NCI-H748 treated with DMSO at 0.1 percent for 48 hours (cell line): ENCODE measurements around the gene KIF24.
A peak's percentile ranks its signal among the peaks of the same experiment; 100 is the strongest.
"Not testable (repeated sequence)": the region's sequence is repeated elsewhere in the genome, so short reads cannot be mapped to it uniquely, and the experiment has no call there.

ENCODE experiments used
- DNase-seq: peaks from one replicate; lab custom pipeline; 2025; lab: John Stamatoyannopoulos, UW

The KIF24 gene

DNA sequence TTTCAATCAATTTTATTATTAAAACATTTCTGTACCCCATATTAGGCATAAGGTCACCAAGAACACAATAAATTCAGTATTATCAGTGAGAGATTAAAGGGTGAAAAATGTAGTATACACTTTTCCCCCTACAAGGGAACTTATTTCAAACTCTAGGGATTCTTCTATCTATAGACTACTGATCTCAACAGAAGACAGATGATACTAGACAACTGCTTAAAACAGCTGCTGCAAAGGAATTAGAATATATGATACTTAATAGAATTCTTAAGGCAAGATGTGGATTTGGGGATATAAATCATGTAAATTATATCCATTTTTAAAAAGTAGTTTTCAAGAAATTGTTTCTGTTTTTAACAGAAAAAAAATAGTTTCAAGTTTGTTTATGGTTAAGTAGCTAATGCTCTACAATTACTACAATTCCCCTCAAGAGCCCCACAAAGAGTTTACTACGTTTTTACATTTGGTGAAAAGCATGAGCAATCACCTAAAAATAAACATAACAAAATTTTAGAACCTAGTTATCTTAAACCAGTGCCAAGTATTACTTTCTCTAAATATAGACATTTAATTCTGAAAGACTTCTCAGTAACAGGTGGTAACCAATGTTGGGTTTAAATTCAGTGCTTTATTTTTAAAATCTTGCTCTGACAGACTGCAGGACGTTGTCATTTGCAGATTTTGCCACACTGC lies 6.0 kb downstream of the KIF24 start:
- no peak for DNase-seq

DNA sequence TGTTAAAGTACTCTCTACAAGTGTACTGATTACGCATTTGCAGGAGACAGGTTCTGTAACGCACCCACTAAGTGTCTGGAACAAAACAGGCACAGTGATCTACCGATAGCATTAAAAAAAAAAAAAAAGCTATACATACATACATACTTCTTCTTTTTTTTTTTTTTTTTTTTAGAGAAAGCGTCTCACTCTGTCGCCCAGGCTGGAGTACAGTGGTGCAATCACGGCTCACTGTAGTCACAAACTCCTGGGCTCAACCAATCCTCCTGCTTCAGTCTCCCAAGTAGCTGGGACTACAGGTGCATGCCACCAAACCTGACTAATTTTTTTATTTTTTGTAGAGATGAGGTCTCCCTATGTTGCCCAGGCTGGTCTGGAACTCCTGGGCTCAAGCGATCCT lies 7.6 kb downstream of the KIF24 start:
- no peak for DNase-seq

DNA sequence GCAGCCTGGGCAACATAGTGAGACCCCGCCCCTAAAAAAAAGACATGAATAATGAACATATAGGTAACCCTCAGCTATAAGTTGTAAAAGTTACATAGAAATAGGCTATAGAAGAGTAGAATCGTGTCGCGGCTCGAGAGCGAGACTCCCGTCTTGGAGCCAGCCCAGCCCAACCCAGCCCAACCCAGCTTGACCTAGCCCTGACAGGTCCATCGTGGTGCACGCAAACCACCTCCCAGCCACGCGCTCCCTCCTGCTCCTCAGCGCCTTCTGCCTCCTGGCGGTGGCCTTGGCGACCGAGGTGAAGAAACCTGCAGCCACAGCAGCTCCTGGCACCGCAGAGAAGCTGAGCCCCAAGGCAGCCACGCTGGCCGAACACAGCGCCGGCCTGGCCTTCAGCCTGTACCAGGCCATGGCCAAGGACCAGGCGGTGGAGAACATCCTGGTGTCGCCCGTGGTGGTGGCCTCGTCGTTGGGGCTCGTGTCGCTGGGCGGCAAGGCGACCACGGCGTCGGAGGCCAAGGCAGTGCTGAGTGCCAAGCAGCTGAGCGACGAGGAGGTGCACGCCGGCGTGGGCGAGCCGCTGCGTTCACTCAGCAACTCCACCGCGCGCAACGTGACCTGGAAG lies 10.8 kb downstream of the KIF24 start:
- no peak for DNase-seq

DNA sequence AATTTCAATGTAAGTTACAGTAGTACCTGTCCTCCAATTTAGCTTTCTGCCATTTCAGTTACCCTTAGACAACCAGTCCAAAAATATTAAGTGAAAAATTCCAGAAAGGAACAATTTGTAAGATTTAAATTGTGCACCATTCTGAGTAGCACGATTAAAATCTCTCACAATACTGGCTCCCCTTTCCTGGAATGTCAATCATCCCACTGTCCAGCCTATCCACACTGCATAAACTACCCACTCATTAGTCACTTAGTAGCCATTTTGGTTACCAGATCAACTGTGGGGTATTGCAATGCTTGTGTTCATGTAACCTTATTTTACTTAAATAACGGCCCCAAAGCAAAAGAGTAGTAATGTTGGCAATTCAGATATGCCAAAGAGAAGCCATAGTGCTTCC lies 11.6 kb downstream of the KIF24 start:
- DNase-seq: no peak

DNA sequence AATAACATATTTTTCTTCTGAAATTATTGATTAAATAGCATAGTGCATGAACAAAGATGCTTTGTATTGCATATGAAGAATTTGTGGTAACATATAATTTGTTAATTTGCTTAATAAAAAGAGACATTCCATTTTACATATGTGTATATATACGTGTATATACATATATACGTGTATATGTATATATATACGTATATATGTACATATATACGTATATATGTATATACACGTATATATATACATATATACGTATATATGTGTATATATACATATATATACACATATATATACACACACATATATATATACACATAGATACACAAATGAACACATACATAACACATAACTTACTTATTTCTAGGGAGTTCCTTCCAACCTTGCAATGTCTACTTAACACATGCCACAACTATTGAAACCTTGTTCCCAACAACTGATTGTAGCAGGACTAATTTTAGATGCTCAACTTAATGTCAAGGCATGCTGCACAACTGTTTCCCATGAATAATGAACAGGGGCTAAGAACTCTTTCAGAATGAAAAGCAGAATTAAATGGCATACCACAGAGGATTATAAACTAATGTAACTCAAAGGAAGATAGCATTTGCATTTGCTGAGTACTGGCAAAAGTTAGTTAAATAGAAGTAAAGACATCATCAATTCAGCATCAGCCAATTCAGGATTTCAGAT lies 17.4 kb downstream of the KIF24 start:
- no peak for DNase-seq

DNA sequence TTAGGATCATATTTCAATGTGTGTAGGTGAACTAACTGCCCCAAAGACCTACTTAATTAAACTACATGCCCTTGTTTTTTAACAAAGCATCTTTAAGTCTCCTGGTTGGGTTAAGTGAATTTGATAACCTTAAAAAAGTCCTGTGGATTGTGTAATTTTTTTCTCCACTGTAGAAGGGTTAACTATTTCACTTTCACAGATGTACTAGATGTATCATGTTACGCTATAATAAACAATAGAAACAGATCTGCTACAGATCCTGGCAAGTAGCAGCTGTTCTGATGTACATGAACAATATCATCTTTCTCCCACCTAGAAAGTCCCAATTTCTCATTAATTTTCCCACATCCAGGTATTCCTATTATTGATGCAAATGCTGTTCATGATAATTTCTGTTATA lies 18.9 kb downstream of the KIF24 start:
- peak; percentile 26 for DNase-seq

DNA sequence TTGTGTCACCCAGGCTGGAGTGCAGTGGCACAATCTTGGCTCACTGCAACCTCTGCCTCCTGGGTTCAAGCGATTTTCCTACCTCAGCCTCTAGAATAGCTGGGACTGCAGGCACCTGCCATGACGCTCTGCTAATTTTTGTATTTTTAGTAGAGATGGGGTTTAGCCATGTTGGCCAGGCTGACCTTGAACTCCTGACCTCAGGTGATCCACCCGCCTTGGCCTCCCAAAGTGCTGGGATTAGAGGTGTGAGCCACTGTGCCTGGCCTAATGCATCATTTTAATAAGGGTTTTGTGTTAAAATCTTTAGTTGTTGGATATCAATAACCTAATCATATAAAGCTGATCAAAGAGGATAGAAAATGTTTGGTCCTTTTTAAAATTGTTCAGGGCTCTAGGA lies 20.8 kb downstream of the KIF24 start:
- DNase-seq: not testable (repeated sequence)

DNA sequence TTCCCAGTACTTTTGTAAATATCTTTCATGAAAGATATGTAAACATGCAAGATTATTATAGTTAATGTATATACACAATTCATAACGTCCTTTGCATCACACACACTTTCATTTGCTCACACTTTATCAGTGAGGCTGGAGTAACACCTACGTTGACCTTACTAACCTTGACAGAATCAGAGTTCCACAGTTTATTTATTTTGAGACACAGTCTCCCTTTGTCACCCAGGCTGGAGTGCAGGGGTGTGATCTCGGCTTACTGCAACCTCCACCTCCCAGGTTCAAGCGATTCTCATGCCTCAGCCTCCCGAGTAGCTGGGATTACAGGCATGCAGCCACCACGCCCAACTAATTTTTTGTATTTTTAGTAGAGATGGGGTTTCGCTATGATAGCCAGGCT lies 28.0 kb downstream of the KIF24 start:
- DNase-seq: not testable (repeated sequence)

DNA sequence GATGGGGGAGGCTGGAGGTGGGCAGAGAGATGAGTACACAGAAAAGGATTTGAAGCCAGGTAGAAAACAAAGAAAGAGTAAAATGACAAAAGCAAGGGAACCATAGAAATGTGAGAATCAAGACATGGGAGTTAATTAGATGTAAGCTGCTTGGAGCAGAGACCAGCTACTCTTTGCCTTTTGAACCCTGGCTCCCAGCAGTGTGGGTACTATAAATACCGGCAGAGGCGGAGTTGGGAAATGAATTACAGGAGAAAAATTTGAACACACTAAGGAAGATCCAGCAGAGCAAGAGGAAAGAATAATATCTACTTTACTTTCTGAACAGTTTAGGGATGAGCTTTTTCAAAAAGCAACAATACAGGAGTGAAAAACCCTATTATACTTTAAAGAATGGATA lies 36.5 kb downstream of the KIF24 start:
- DNase-seq: no peak

DNA sequence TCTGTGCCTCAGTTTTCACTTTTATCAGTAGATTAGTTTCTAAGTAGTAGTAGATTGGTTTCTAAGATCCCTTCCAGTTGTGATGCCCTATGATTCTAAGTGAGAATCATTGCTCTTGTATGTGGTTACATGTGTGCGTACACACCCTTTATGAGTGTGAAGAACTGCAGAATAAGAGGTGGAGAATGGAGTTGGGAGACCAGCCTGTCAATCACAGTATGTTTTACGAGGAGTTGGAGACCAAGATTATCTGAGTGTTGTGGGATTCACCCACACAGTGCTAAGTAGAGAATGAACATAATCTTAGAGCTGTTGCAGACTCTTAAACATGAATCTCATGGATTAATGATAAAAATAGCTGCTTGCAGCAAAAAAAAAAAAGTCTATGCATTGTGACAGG lies 37.6 kb downstream of the KIF24 start:
- DNase-seq: no peak

DNA sequence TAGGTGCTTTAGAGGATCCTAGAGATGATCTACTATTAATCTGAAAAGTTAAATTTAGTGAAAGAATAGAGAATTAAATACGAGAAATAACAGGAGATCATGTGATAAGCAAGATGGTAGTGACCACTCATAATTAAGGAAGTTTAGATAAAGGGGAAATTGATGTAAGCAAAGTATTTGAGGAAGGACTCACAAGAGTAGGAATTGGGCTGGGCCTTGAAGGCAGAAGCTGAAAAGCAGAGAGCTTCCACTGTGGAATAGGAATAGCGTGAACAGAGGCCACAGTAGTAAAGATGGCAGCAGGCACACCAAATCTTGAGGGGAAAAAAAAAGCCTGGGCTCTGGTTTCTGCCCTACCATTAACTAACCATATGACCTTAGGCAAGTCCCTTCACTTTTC lies 38.0 kb downstream of the KIF24 start:
- DNase-seq: no peak

DNA sequence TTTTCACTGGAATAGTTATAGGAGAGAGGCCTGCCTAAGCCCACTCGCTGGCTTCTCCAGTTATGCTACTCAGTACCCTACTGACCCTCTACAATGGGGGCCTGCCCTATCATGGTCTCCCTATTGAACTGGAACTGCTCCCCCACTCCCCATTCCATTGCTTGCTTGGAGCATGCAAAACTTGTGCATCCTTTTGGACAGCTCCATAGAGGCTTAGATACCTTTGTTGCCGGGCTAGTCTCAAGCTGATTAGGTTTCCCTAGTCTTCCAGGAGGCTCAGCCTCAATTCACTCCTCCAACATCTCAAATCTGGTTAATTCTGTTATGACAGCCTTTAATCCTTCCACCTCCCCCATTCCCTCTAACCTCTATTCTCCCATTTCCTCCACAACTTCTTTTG lies 39.9 kb downstream of the KIF24 start:
- DNase-seq: no peak

DNA sequence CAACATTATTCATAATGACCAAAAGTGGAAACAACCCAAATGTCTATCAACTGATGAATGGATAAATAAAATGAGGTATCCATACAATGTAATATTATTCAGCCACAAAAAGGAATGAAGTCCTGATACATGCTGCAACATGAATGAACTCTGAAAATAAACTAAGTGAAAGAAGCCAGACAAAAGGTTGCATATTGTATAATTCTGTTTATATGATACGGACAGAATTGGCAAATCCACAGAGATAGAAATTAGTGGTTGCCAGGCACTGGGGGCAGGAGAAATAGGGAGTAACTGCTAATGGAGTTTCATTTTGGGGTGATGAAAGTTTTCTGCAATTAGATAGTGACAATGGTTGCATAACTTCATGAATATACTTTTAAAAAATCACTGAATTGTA lies 47.0 kb downstream of the KIF24 start:
- no peak for DNase-seq

DNA sequence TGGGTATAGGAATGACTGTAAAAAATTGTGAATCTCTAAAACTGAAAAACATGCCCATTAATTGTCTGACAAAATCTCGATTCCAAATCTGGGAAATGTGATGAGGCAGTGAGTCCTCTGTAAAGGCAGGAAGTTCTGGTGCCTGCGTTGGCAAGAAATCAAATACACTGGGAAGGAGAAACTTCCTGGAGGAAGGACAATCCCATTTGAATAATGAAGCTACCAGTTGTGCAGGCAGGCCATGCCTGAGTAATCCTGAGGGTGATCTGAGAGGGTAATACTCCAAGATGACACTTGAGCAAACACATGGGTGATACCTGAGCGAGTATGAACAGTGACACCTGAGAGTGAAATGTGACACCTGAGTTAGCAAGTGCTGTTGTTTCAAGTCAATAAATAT lies 49.7 kb downstream of the KIF24 start:
- no peak for DNase-seq
